ENCODE data around the gene SPG11.

DNA sequence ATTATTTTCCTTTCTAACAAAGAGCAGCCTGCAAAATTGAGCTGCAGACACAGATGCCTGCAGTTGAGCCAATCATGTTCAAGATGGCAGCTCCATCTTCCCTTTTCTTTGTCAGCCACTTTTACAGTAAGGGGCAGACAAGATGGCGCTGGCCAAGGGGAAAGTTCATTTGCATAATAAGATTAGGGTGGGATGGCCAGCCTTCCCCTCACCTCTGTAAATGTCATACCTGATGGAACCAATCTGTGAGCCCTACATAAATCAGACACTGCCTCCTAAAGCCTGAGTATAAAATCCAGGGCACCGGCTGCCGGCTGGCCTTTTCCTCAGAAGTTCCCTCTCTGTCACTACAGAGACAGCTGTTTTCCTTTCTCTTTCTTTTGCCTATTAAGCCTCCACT lies 31.8 kb upstream of the SPG11 start:
- TF ChIP-seq, protein P1, sequence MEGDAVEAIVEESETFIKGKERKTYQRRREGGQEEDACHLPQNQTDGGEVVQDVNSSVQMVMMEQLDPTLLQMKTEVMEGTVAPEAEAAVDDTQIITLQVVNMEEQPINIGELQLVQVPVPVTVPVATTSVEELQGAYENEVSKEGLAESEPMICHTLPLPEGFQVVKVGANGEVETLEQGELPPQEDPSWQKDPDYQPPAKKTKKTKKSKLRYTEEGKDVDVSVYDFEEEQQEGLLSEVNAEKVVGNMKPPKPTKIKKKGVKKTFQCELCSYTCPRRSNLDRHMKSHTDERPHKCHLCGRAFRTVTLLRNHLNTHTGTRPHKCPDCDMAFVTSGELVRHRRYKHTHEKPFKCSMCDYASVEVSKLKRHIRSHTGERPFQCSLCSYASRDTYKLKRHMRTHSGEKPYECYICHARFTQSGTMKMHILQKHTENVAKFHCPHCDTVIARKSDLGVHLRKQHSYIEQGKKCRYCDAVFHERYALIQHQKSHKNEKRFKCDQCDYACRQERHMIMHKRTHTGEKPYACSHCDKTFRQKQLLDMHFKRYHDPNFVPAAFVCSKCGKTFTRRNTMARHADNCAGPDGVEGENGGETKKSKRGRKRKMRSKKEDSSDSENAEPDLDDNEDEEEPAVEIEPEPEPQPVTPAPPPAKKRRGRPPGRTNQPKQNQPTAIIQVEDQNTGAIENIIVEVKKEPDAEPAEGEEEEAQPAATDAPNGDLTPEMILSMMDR (IDR thresholded peaks at IDR 0.05): no peak
- TF ChIP-seq POLR2AphosphoS5 (IDR thresholded peaks at IDR 0.05): no peak
- no peak for TF ChIP-seq EP300 (IDR thresholded peaks at IDR 0.05)
- TF ChIP-seq POLR2A (IDR thresholded peaks at IDR 0.05): no peak
